Activated gamma-delta T cell (primary cell): ENCODE measurements around the gene NRN1L.
"Not testable (repeated sequence)": the region's sequence is repeated elsewhere in the genome, so short reads cannot be mapped to it uniquely, and the experiment has no call there.

Experiments
- DNase-seq: peaks from one replicate; lab custom pipeline; 2025; lab: John Stamatoyannopoulos, UW
- total RNA-seq, 2 donors: gene quantifications; one replicate each; lab custom pipeline; 2026; lab: John Stamatoyannopoulos, UW

NRN1L gene
- 0 to 0.04 reads per million in 2 donors for total RNA-seq

- DNase-seq = no peak
These were observed at the start of gene NRN1L for GRCh38 chr16:67884684-67885083. Gene NRN1L (plus strand): TSS chr16:67884885. CDS start chr16:67884904, 19 bp downstream.

GRCh38 chr16:67837190-67837589, 47.5 kb upstream of the NRN1L start:
- DNase-seq = not testable (repeated sequence)

GRCh38 chr16:67837811-67838210, 46.9 kb upstream of the NRN1L start:
- no peak for DNase-seq

GRCh38 chr16:67841198-67841815, 43.4 kb upstream of the NRN1L start:
- DNase-seq = no peak

- peak; percentile 76 for DNase-seq
These were observed 42.7 kb upstream of the NRN1L start, which contains the start of gene THAP11 for GRCh38 chr16:67841816-67842508. Gene THAP11 (plus strand): TSS chr16:67842320. CDS start chr16:67842555, 235 bp downstream.

- DNase-seq = peak; percentile 54
These were observed 42.0 kb upstream of the NRN1L start for GRCh38 chr16:67842509-67843342.

- DNase-seq = no peak
These were observed 41.3 kb upstream of the NRN1L start for GRCh38 chr16:67843343-67843765.

GRCh38 chr16:67844497-67844896, 40.2 kb upstream of the NRN1L start:
- no peak for DNase-seq

GRCh38 chr16:67845291-67846062, 39.2 kb upstream of the NRN1L start:
- DNase-seq = no peak

GRCh38 chr16:67846063-67846319, 38.7 kb upstream of the NRN1L start:
- no peak for DNase-seq

- DNase-seq = peak; percentile 86
These were observed 38.2 kb upstream of the NRN1L start, which contains the start of gene NUTF2 for GRCh38 chr16:67846320-67847063. Gene NUTF2 (plus strand): TSS chr16:67846933. CDS start chr16:67865131, 18,198 bp downstream.

- no peak for DNase-seq
These were observed 37.4 kb upstream of the NRN1L start, which contains the start of gene CENPT for GRCh38 chr16:67847064-67847861. Gene CENPT (minus strand): TSS chr16:67847693. CDS start chr16:67833859, 13,834 bp downstream.

GRCh38 chr16:67848118-67848517, 36.6 kb upstream of the NRN1L start:
- no peak for DNase-seq

- no peak for DNase-seq
These were observed 31.0 kb upstream of the NRN1L start for GRCh38 chr16:67853670-67854069.

GRCh38 chr16:67855789-67856188, 28.9 kb upstream of the NRN1L start:
- no peak for DNase-seq

GRCh38 chr16:67856927-67857546, 27.6 kb upstream of the NRN1L start:
- no peak for DNase-seq

- DNase-seq = no peak
These were observed 27.0 kb upstream of the NRN1L start for GRCh38 chr16:67857547-67858233.

- DNase-seq = no peak
These were observed 26.2 kb upstream of the NRN1L start for GRCh38 chr16:67858500-67858899.
